DMS53 treated with DMSO at 0.1 percent for 48 hours (cell line): Measurements from ENCODE around the gene COL25A1.
"Not testable (repeated sequence)": the region's sequence is repeated elsewhere in the genome, so short reads cannot be mapped to it uniquely, and the experiment has no call there.

Experiments
- DNase-seq: peaks from one replicate; lab custom pipeline; 2025; ENCODE audit not compliant: unreplicated experiment; lab: John Stamatoyannopoulos, UW

The COL25A1 gene

GRCh38 chr4:109131559-109131958 lies 170.9 kb downstream of the COL25A1 start:
- DNase-seq = no peak

- DNase-seq = no peak
Observed at GRCh38 chr4:109128589-109128988, 173.9 kb downstream of the COL25A1 start.

DNA sequence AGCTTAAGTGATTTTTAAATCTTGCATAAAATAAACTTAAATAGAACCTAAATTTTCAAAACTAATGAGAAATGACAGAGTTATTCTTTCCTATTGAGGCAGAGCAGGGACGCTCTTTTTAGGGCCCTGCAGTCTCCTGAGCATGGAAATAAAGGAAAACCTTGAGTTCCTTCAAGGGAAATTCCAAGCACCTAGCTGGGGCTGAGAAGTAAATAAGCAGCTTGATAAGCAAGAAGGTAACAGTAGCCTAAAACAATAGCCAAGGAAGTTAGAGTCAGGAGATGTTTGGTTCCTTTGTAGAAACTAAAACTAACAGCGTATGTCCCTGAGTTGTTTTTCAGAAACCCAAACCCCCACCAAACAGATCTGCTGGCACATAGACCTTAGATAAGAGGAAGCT lies 174.6 kb downstream of the COL25A1 start:
- no peak for DNase-seq

GRCh38 chr4:109126856-109127255 lies 175.6 kb downstream of the COL25A1 start:
- DNase-seq = no peak

GRCh38 chr4:109125084-109125483 lies 177.4 kb downstream of the COL25A1 start:
- no peak for DNase-seq

DNA sequence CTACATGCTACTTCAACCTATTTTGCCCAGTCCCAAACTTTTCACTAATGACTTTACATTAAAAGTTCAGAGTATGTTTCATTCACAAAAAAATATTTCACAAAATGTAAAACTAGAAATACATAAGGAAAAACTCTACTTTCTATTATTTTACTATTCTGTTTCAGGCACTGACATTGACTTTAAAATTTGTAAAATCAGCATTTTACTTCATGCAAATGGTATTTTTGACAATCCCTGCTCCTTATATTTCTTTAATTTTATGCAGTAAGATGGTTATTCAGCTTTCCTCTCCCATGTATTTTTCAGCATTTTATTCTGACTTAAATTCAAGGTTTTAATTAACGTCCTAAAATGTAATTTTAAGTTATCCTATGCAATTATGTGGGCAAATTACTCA lies 178.5 kb downstream of the COL25A1 start:
- no peak for DNase-seq

GRCh38 chr4:109121561-109121960 lies 180.9 kb downstream of the COL25A1 start:
- DNase-seq = no peak

DNA sequence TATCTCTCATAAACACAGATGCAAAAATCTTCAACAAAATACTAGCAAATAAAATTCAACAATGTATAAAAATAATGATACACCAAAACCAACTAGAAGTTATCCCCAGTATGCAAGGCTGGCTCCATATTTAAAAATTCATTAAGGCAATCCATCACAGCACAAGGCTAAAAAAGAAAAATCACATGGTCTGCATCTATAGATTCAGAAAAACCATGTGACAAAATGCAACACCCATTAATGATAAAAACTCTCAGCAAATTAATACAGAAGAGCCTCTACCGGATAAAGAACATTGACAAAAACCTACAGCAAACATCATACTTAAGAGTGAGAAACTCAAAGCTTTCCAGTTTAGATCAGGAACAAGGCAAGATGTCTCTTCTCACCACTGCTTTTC lies 182.6 kb downstream of the COL25A1 start:
- no peak for DNase-seq

- DNase-seq = no peak
Observed at GRCh38 chr4:109118635-109119034, 183.8 kb downstream of the COL25A1 start.

GRCh38 chr4:109114501-109114900 lies 188.0 kb downstream of the COL25A1 start:
- no peak for DNase-seq

DNA sequence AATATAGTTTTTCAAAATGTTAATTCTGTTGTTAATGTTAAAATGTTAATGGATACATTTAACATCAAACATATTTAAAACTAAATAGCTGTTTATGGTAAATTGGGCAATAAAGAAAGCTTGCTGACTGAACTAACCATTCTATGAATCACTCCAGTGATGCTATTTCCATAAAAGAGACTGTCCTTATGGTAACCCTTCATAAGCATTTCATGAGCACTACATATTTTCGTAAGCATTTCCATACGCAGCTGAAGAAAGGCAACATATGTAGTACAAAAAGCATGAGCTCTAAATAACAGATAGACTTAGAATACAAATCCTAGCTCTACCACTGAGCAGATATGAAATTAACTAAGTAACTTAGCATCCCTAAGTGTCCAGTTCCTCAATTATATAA lies 188.9 kb downstream of the COL25A1 start:
- no peak for DNase-seq

GRCh38 chr4:109111031-109111430 lies 191.4 kb downstream of the COL25A1 start:
- no peak for DNase-seq

GRCh38 chr4:109108215-109108614 lies 194.2 kb downstream of the COL25A1 start:
- DNase-seq = not testable (repeated sequence)

DNA sequence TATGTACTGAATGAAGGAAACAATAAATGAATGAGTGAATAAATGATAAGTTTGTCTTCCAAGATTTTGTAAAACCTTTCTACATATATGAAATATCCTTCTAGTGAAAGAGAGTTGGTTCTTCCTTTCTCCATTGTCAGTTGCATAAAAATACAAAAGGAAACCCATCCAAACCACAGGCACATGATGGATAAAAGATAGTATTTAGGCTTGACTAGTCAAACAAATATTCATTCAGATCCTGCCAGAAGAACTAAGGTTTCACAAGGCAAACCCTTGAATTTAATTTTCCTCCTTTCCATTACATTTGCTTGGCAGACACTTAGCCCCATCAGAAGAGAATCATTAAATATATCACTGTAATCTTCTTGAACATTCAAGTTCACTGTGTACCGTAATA lies 208.4 kb downstream of the COL25A1 start:
- no peak for DNase-seq

DNA sequence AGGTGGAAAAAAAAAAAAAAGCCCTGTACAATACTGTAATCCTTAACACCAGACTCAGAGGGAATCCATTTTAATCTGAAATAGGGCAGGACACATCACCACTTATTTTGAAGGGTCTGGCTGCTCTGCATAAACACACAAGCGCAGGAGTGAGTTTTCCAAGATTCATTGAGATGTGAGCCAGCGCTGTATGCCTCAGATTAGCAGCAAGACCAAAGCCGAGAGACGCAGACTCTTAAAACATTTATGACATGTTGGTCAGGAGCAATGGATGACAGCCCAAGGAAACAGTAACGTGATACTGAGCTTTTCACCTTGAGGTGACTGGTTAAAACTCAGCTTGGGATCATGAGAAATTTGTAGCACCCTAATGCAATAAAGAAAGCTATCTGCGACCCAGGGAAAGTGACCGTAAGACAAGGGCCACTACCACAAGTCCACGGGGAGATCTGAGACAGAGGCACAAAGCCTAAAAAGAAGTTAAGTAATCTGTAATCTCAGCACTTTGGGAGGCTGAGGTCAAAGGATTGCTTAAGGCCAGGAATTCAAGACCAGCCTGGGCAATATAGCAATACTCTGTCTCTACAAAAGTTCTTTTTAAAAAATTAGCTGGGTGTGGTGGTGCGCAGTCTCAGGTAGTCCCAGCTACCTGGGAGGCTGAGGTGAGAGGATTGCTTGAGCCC lies 210.6 kb downstream of the COL25A1 start:
- DNase-seq = no peak

DNA sequence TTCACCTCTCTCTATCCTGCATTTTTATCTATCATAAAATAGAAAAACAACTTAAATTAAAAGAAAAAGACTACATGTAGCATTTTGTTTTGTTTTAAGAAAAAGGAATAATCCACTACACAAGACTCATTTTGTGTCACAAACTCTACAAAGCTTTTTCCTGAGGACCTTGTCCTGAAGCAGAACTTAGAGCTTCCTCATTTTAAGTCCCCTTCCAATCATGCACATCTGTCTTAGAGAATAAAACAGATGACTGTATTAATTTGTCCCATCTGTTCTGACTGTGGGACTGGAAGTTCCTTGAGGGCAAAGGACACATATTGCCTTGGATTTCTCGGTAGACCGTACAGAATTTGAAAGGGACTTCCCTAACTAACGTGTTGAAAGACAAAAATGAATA lies 218.5 kb downstream of the COL25A1 start:
- DNase-seq = no peak

DNA sequence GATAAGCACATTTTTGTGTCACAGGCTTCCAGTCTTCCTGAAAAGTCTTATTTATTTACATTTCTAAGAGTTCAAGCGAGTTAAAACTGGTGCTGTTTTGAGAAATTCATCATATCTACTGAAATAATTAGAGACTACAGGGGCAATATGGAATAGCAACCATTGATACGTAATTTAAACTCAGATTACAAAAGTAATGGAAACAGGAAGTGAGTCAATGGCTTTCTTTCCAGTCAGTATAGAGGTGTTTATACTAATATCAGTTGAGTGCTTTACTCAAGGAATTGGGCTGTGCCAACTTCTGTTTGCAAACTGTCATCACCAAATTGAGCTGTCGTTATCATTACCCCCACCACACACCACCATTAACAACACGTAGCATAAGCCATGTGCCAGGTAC lies 222.7 kb downstream of the COL25A1 start:
- peak; percentile 51 for DNase-seq

DNA sequence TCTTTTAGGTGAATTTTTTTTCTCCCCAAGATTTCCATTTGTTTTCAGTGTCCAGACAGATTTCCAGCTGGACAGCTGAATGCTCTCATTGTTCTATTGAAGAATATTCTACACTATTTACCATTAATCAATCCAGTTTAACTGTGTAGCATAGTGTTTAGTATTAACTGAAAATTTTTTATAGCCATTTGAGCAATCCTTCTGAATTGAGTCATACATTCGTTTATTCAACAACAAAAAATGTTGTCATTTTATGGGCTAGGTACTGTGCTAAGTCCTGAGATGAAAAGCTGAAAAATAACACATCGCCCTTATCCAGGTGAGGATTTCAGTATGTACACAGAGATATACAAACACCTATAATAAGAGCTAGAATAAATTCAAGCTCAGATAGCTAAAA lies 223.3 kb downstream of the COL25A1 start:
- peak; percentile 32 for DNase-seq

- no peak for DNase-seq
Observed at GRCh38 chr4:109078724-109079123, 223.7 kb downstream of the COL25A1 start.

GRCh38 chr4:109077505-109077904 lies 225.0 kb downstream of the COL25A1 start:
- no peak for DNase-seq

GRCh38 chr4:109076709-109077108 lies 225.7 kb downstream of the COL25A1 start:
- not testable (repeated sequence) for DNase-seq

DNA sequence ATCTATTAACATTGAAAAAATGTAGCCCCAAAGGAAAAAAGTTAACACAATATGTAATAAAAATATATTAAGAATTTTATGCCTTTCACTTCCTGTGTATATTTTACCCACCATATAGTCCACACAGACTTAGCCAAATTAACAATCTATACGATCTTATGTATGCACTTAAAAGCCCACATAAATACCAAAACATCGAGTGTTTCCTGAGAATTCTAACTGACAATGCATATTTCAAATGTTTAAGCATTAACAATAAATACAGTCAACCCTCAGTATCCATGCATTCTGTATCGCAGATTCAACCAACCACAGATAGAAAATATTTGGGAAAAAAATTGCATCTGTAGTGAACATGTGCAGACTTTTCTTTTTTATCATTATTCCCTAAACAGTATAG lies 226.8 kb downstream of the COL25A1 start:
- no peak for DNase-seq

DNA sequence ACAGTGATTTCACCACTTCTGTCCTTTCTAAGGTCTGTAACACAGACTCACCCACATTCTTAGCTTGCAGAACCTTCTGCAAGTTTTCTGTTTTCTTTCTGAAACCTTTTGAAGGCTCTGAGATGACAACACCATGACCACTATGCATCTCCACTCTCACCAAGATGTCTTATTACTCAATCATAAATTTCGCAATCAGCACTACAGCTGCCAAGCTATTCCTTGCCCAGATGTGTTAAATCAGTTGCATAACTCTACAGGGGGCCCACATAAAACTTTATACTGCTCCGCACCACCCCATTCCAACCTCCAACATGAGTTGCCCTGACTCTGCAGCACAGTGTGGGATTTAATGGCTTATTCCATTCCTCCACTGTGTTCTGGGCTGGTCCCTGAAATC lies 229.9 kb downstream of the COL25A1 start:
- DNase-seq = no peak
